T-helper 1 cell treated with Interleukin-12 subunit alpha and Interleukin-12 subunit beta and Interleukin-4 antibody, amounts not matched to agents 30 ng/mL and 1 ng/mL, for 36 hours (primary cell): ENCODE measurements around the gene RGS4. TPM values are rescaled to one million over a fixed set of nuclear protein-coding genes. Genes with fewer than 3 reads are reported as not detected.
"Not testable (repeated sequence)": the region's sequence is repeated elsewhere in the genome, so short reads cannot be mapped to it uniquely, and the experiment has no call there.

ENCODE experiments used
- intact Hi-C: fragments of 100-400 bp; cut with micrococcal nuclease; formaldehyde crosslinking; loops from one replicate; pipeline ENCODE4 v1.15.1; 2024
- total RNA-seq: library from RNA; stranded (reverse); gene quantifications from 2 replicates; pipeline ENCODE4 v1.2.3, GENCODE V29; 2022

The RGS4 gene
- total RNA-seq, 1 donor from 2014 or later = not detected

- intact Hi-C loops = no loop called here
These were observed 445 bp upstream of the RGS4 start for GRCh38 chr1:163068716-163069115.

- intact Hi-C loops = loop anchor here (2.0 kb wide), 1 partner anchor 105 kb away; no protein-coding TSS in a partner anchor
These were observed 605 bp downstream of the RGS4 start for GRCh38 chr1:163069655-163070277.

- intact Hi-C loops = loop anchor here (1.0 to 2.0 kb wide), 2 partner anchors 103 to 223 kb away; no protein-coding TSS in a partner anchor
These were observed 2.5 kb downstream of the RGS4 start for GRCh38 chr1:163071405-163072255.

GRCh38 chr1:163072658-163073057 is 3.5 kb downstream of the RGS4 start:
- intact Hi-C loops = no loop called here

GRCh38 chr1:163074004-163074403 is 4.8 kb downstream of the RGS4 start:
- intact Hi-C loops = no loop called here

- intact Hi-C loops = no loop called here
These were observed 5.6 kb downstream of the RGS4 start for GRCh38 chr1:163074716-163075284.

- intact Hi-C loops = no loop called here
These were observed 6.9 kb downstream of the RGS4 start for GRCh38 chr1:163076044-163076443.

- intact Hi-C loops = no loop called here
These were observed 7.3 kb downstream of the RGS4 start for GRCh38 chr1:163076446-163076845.

- intact Hi-C loops = no loop called here
These were observed 8.0 kb downstream of the RGS4 start for GRCh38 chr1:163076981-163077761.

- intact Hi-C loops = no loop called here
These were observed 13.8 kb downstream of the RGS4 start for GRCh38 chr1:163082971-163083370.

GRCh38 chr1:163083690-163084089 is 14.5 kb downstream of the RGS4 start:
- intact Hi-C loops = no loop called here

- intact Hi-C loops = no loop called here
These were observed 15.2 kb downstream of the RGS4 start for GRCh38 chr1:163084330-163084729.

- intact Hi-C loops = no loop called here
These were observed 16.1 kb downstream of the RGS4 start for GRCh38 chr1:163085041-163085903.

GRCh38 chr1:163085904-163086268 is 16.7 kb downstream of the RGS4 start:
- intact Hi-C loops = no loop called here

- intact Hi-C loops = not testable (repeated sequence)
These were observed 20.0 kb downstream of the RGS4 start for GRCh38 chr1:163089117-163089516.

- intact Hi-C loops = no loop called here
These were observed 21.3 kb downstream of the RGS4 start for GRCh38 chr1:163090321-163090945.

GRCh38 chr1:163093169-163093568 is 24.0 kb downstream of the RGS4 start:
- intact Hi-C loops = no loop called here

GRCh38 chr1:163093579-163093978 is 24.4 kb downstream of the RGS4 start:
- intact Hi-C loops = no loop called here

GRCh38 chr1:163094182-163094581 is 25.0 kb downstream of the RGS4 start:
- intact Hi-C loops = no loop called here

GRCh38 chr1:163094589-163094988 is 25.4 kb downstream of the RGS4 start:
- intact Hi-C loops = no loop called here
